ENCODE results near the gene F7.

F7 gene

DNA sequence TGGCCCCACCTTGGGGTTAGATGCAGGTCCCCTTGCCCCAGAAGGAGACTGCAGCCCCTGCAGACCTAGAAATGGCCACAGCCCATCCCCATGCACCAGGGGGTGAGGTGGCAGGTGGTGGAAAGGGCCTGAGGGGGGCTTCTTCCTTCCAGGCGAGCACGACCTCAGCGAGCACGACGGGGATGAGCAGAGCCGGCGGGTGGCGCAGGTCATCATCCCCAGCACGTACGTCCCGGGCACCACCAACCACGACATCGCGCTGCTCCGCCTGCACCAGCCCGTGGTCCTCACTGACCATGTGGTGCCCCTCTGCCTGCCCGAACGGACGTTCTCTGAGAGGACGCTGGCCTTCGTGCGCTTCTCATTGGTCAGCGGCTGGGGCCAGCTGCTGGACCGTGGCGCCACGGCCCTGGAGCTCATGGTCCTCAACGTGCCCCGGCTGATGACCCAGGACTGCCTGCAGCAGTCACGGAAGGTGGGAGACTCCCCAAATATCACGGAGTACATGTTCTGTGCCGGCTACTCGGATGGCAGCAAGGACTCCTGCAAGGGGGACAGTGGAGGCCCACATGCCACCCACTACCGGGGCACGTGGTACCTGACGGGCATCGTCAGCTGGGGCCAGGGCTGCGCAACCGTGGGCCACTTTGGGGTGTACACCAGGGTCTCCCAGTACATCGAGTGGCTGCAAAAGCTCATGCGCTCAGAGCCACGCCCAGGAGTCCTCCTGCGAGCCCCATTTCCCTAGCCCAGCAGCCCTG lies 12.8 kb downstream of the F7 start:
- no peak for DNase-seq (ENCODE audit: low spot score)

DNA sequence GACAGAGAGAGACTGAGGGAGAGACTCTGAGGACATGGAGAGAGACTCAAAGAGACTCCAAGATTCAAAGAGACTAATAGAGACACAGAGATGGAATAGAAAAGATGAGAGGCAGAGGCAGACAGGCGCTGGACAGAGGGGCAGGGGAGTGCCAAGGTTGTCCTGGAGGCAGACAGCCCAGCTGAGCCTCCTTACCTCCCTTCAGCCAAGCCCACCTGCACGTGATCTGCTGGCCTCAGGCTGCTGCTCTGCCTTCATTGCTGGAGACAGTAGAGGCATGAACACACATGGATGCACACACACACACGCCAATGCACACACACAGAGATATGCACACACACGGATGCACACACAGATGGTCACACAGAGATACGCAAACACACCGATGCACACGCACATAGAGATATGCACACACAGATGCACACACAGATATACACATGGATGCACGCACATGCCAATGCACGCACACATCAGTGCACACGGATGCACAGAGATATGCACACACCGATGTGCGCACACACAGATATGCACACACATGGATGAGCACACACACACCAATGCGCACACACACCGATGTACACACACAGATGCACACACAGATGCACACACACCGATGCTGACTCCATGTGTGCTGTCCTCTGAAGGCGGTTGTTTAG lies 13.7 kb downstream of the F7 start:
- no peak for DNase-seq (ENCODE audit: low spot score)

DNA sequence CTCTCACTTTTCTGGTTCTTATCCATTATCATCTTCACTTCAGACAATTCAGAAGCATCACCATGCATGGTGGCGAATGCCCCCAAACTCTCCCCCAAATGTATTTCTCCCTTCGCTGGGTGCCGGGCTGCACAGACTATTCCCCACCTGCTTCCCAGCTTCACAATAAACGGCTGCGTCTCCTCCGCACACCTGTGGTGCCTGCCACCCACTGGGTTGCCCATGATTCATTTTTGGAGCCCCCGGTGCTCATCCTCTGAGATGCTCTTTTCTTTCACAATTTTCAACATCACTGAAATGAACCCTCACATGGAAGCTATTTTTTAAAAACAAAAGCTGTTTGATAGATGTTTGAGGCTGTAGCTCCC lies 14.2 kb downstream of the F7 start:
- DNase-seq (ENCODE audit: low spot score): no peak

DNA sequence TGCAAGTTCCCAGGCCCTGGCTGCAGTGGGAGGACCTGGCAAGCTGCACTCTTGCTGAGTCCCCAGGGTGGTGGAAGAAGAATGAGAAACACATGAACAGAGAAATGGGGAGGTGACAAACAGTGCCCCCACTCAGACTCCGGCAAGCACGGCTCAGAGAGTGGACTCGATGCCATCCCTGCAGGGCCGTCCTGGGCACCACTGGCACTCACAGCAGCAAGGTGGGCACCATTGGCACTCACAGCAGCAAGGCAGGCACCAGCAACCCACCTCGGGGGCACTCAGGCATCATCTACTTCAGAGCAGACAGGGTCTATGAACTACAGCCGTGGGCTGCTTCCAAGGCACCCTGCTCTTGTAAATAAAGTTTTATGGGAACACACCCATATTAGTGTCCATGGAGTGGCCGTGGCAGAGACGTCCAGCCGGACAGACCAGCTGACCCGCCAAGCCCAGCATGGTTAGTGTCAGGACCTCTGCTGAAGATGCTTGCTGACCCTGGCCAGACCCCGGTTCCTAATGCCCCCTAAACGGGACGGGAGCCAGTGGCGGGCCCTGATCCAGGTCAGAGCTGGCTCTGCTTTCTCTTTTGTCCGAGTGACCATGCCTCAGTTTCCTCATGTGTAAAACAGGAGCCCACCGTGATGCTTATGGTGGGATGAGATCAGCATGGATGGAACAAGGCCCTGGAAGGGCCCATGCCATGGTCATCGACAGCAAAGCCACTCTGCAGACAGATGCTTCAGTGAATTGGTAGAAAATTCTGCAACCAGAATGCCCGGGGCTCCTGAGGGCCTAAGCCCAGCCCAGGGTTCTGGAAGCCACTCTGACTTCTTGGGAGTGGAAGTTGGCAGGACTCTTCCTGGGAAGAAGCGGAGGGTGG lies 14.9 kb downstream of the F7 start:
- no peak for DNase-seq (ENCODE audit: low spot score)

DNA sequence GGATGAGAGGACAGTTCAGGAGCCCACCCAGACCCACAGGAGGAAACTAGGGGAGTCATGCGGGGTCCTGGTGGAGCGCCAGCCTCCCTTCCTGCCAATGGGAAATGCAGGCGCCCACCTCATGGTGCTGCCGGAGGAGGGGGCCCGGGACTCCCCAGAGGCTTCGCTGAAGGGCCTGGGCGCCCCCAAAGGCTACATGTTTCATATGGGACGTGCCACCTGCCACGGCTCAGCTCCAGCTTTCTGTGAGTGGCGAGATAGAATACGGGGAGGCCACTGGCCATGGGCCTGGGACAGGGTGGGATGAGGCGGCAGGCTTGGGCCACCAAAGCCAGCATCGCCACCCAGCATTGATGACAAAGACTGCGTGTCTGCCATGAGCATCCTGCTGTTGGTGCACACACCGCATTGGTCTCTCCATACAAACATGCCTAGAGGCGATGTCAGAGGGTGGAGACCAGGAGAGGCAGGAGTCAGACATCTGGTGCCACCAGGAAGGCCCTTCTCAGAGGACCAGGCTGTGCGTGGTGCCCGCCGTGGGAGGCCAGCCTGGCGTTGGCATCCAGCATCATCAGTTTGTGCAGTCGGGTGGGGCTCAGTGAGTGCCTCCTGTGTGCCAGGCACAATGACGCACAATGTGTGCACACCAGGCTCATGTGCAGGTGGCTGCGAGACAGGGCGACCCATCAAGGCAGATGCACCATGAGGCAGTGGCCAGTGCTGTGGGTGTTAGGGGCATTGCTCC lies 15.8 kb downstream of the F7 start:
- DNase-seq (ENCODE audit: low spot score): no peak

DNA sequence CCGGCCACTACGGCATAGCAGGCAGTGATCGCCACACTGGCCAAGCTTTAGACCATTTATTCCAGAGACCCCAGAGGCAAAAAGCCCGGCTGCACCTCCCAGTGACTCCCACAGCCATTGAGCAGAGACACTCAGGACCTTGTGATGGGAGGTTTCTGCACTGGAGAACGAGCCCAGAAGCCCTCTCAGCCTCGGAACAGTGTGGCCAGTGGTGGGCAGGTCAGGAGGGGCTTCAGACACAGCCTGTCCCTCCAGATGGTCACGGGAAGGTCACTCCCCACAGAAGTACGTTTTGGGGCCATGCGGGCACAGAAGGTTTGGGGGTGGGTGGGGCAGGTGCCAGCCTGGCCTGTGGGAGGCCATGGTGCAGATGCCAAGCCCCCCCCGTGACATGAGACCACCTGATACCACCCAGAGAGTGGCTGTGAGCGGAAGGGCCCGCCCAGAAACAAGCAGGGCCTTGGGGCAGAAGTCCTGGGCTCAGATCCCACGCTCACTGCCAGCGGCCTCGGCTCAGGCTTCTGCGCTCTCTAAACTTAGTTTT lies 16.4 kb downstream of the F7 start:
- no peak for DNase-seq (ENCODE audit: low spot score)

DNA sequence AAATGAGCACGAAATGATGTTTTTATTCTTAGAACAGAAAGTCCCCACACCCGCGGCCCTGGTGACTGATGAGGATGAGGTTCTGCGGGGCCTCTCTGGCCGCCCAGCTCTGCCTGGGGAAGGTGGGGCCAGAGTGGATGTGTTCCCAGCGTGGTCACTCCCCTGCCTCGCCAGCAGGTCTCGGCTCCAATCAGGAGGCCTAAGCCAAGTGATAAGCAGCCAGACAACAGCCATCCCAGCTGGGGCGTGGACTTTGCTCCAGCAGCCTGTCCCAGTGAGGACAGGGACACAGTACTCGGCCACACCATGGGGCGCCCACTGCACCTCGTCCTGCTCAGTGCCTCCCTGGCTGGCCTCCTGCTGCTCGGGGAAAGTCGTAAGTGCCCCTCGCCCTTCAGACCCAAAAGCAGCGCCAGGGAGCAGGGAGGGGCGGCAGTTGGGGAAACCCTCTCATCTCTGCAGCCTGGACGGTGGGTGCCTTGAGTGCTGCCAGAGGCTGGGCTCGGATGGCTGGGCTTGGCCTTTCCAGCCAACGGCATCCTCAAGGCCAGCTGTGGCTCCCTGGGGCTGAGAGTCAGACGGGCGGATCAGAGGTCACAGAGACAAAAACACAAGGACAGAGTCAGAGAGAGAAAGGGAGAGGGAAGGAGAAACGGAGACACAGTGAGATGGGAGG lies 17.1 kb downstream of the F7 start, which contains the start of gene F10:
F10 (plus strand) TSS at position 250 of the 676 bp plus-strand sequence; CDS start at position 307, 57 bp downstream.
- no peak for DNase-seq (ENCODE audit: low spot score)

DNA sequence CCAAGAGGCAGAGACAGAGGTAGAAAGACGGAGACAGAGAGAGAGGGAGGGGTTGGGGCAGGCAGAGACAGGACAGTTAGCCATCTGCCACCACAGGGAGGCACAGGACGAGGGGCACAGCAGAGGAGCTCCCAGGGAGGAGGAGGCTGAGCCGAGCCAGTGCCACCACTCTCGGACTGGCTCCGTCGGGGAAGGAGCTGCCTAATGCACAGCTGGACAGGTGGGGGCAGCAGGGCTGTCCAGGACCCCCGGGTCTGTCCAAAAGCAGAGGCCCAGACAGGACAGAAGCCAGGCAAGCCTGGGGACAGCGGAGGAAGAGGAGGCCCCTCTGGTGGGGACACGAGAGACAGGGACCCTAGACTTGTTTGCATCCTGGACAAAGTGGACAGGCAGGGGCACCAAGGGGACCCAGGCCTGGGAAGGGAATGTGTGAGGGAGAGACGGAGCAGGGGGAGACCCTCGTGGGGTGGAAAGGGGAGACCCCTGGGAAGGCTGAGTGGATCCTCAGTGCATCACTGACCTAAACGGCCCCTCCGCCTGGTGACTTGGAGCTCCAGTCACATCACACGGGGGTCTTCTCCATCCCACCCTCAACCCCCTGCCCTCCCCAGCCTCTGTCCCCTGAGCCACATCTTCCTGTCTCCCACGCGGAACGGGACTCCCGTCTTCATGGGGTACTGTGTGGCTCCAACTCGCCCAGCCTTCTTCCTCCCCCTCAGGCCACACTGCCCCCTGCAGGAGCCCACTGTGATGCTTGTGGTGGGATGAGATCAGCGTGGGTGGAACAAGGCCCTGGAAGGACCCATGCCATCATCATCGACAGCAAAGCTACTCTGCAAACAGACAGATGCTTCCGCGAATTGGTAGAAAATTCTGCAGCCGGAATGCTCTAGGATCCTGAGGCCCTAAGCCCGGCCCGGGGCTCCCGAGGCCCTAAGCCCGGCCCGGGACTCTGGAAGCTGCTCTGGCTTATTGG lies 17.9 kb downstream of the F7 start:
- DNase-seq (ENCODE audit: low spot score): no peak

DNA sequence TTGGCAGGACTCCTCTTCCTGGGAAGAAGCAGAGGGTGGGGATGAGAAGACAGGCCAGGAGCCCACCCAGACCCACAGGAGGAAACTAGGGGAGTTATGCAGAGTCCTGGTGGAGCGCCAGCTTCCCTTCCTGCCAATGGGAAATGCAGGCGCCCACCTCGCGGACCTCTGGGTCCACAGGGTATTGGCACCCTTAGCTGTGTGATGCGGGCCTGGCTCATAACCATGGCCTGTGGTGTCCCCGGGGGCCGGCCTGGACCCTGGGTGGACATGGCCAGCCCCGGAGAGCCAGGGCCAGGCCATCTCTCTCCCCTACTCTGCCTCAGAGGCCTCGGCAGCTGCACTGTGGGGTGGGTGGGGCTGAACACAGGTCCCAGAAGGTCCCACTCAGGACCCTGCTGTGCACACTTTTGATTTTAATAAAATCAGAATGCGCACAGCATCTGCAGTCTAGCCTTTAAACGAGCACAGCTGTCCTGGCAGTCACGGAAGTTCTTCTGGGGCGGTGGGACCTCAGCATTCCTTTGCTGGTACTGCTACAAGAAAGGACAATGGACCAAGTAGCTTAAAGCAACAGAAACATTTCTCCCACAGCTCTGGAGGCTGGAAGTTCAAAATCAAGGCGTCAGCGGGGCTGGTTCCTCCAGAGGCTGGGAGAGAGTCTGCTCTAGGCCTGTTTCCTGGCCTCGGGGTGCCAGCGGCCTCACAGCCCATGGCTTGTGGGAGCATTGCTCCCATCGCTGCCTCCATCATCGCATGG lies 18.8 kb downstream of the F7 start:
- DNase-seq (ENCODE audit: low spot score): no peak

DNA sequence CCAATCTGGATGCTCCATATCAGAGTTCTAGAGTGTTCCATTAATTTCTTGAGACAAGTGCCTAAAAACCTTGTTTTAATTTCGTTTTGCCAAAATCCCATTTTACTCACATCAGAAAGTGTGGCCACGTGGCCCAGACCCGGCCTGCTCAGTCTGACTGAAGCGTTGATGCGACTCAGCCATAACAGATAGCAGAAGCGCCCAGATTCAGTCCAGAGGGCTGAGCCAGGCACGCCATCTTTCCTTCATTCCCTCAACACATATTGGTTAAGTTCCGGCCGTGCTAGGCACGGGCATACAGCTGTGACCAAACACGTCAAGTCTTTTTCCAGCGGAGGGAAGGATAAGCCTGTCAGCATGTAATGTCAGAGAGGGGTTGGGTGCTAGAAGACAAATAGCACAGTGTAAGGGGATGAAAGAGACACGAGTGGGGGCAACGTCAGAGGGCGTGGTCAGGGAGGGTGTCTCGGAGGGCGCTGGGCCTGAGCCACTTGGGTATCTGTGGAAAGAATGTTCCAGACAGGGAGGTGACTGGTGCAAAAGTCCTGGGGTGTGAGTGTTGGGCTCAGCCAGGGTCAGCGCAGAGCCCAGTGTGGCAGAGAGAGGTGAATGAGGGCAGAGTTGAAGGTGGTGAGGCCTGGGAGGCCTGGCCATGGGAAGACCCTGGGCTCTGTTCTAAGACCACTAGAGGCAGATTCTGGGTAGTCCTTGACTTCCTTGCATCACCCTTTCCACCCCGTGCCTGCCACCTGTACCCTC lies 20.1 kb downstream of the F7 start:
- no peak for DNase-seq (ENCODE audit: low spot score)

DNA sequence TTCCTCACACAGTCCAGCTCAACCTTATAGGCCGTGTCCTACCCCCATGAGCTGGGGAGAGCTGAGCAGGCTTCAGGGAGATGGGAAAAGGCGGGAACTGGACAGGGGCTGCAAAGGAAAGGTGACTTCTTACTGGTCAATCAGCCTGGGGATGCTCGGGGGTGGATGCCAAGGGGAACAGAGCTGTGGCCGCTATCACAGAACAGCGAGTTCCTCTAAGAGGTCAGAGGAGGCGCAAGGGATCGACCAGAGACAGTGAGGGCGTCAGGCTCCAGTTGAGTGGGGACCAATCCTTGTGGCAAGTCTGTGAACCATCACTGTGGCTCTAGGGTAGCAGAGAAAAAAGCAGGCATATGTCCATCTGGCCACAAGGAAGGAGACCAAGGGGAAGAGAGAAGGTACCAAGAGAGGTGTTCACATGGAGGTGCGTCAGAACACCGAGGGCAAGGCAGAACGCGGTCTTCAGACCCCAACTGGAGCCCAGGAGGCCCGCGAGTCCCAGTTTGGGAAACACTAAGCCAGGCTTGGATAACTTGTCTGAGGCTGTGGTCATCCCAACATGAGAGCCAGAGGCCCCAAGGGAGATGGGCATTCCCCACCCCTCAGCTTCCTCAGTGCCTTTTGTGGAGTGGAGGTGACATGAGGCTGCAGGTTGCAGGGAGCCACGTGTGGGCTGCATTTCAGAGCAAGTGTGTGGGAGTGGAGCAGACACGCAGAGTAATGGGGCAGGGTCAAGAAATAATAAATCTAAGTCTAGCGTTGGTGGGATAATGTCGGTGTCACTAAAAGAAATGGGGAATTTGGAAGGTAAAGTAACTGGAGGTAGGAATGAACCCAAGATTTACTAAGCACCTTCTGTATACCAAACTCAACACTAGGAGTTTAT lies 20.9 kb downstream of the F7 start:
- DNase-seq (ENCODE audit: low spot score): no peak

DNA sequence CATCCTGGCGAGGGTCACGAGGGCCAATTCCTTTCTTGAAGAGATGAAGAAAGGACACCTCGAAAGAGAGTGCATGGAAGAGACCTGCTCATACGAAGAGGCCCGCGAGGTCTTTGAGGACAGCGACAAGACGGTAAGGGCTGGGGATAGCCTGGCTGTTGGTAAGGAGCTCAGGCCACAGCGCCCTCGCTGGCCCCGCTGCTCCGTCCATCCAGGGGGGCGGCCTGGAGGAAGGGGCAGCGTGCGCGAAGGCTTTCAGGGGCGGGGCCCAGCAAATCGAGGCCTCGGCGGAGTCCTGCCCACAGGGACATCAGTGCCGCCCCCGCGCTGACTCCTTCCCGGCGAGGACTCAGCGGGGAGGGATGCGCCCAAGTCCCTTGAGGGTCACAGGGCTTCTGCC lies 23.9 kb downstream of the F7 start:
- no peak for DNase-seq (ENCODE audit: low spot score)

DNA sequence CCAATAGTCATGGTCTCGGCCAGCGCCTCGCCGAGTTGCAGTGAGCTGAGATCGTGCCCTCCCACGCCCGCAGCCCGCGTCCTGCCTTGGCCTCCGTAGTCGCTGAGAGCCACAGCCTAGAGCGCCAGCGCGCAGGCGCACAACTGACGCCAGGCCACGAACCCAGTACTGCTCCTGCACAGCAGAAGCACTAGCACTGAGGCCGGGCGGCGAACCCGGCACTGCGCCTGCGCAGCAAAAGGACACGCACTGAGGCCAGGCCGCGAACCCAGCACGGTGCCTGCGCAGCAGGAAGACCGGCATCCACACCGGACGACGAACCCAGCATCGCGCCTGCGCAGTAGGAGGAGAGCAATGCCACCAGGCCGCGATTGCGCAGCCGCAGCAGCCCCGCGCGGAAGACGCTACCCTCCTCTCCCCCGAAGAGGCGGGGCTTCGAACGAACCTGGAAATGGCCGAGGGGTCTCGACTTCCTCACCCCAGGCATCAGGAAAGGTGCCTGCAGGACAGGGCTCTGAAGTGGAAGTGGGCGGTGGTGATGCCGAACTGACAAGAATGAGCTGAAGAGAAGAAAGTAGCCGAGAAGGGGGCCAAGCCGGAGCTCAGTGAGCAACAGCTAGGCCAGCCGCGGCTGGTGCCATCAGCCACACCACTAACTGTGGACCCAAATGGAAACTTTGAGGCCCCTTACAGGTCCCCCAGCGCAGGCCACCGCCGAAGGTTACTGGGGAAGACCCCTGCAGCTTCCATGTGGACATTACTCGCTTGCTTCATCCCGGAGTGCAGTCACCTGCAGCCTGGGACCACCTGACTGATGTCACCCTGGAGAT lies 24.5 kb downstream of the F7 start:
- no peak for DNase-seq (ENCODE audit: low spot score)

DNA sequence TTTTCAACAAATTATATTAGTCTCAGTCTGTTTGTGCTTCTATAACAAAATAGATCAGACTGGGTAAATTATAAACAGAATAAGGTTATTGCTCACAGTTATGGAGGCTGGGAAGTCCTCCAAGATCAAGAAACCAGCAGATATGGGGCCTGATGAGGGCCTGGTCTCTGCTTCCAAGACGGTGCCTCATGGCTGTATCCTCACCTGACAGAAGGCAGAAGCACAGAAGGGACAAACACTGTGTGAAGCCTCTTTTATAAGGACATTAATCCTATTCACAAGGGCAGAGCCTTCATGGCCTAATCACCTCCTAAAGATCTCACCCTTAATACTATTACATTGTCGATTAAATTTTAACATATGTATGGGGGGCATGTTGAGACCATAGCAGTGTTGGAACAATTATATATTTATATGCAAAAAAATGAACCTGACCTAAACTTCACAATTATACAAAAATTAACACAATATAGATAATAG lies 29.7 kb downstream of the F7 start:
- DNase-seq (ENCODE audit: low spot score): no peak

DNA sequence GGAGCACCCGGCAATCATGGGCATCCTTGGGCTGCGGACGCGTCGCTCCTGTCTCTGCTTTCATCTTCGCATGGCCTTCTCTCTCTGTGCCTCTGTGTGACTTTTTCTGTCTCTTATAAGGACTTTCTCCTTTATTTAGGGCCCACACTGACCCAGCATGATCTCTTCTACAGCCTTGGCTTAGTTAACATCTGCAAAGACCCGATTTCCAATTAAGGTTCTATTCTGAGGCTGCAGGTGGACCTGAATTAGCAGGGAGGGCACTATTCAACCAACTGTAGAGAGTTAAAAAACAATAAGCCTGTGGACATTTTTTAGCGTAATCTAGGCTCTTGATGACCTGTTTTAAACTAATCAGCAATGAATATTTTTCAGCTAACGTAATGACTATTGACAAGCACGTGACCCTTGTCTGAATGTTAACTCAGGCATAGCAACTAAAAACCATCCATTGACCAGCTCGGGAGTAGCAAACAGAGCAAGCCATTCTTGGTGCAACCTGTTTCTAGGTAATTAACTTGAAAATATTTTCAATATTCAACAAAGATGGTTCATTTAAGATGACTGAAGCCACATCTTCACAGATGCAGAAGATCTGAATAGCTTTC lies 32.2 kb downstream of the F7 start:
- DNase-seq (ENCODE audit: low spot score): no peak

Data from germinal center (tissue), 1 donor.